Keratinocyte (primary cell): ENCODE results near the gene INPP5K. TPM values are rescaled to one million over a fixed set of nuclear protein-coding genes. Genes with fewer than 3 reads are reported as not detected.

ENCODE experiments used
- DNase-seq: peaks from one replicate; pipeline ENCODE4 v3.0.0-alpha.2; 2011; ENCODE audit warnings: low read depth, missing footprints, low spot score
- FAIRE-seq: peaks from 2 replicates; lab custom pipeline; 2011; peaks lifted over from hg19 to GRCh38; lab: Jason Lieb, UNC
- H2AFZ ChIP-seq: 2 replicates; pipeline ENCODE4 v1.6.0; 2012; ENCODE audit warnings: low read length, control low read depth, inconsistent platforms; ENCODE audit not compliant: control insufficient read depth
- H3K27ac ChIP-seq: 2 replicates; pipeline ENCODE4 v1.5.1; 2011; ENCODE audit warnings: low read length; ENCODE audit not compliant: control insufficient read depth, insufficient read depth
- H3K27me3 ChIP-seq: 3 replicates; pipeline ENCODE4 v1.6.0; 2011; ENCODE audit warnings: low read length; ENCODE audit not compliant: control insufficient read depth, insufficient read depth; ENCODE audit errors: extremely low read depth
- H3K36me3 ChIP-seq, 2 experiments: 2 replicates in 1 of 2; 3 replicates in 1 of 2; pipeline ENCODE4 v1.5.1; 2011; ENCODE audit warnings: low read length in 2 of 2, mild to moderate bottlenecking in 1 of 2; ENCODE audit not compliant: control insufficient read depth in 2 of 2, insufficient read depth in 2 of 2; ENCODE audit errors: extremely low read depth in 1 of 2
- H3K4me1 ChIP-seq: 3 replicates; pipeline ENCODE4 v1.5.1; 2011; ENCODE audit warnings: low read length; ENCODE audit not compliant: control insufficient read depth, insufficient read depth; ENCODE audit errors: extremely low read depth
- H3K4me2 ChIP-seq: 3 replicates; pipeline ENCODE4 v1.6.0; 2011; ENCODE audit warnings: low read depth, low read length; ENCODE audit not compliant: control insufficient read depth, insufficient read depth; ENCODE audit errors: extremely low read depth
- H3K4me3 ChIP-seq, 3 experiments: fragments of 200-600 bp in 1 of 3; sonication (generic) in 1 of 3; 2 replicates in 2 of 3; 3 replicates in 1 of 3; pipeline ENCODE4 v1.5.1; 2011 to 2016; ENCODE audit warnings: low read length in 3 of 3, mild to moderate bottlenecking in 3 of 3, control low read depth in 2 of 3, inconsistent platforms in 1 of 3, low read depth in 1 of 3, mixed read lengths in 1 of 3, mixed run types in 1 of 3, moderate library complexity in 1 of 3; ENCODE audit not compliant: control insufficient read depth in 2 of 3, insufficient read depth in 2 of 3; ENCODE audit errors: extremely low read depth in 1 of 3
- H3K79me2 ChIP-seq: 2 replicates; pipeline ENCODE4 v1.6.0; 2012; ENCODE audit warnings: low read length; ENCODE audit not compliant: control insufficient read depth, insufficient read depth
- H3K9ac ChIP-seq: 3 replicates; pipeline ENCODE4 v1.6.0; 2011; ENCODE audit warnings: low read length; ENCODE audit not compliant: control insufficient read depth, insufficient read depth; ENCODE audit errors: extremely low read depth
- H3K9me1 ChIP-seq: 3 replicates; pipeline ENCODE4 v1.6.0; 2011; ENCODE audit warnings: low read length; ENCODE audit not compliant: control insufficient read depth, insufficient read depth; ENCODE audit errors: extremely low read depth
- H3K9me3 ChIP-seq: 2 replicates; pipeline ENCODE4 v1.5.1; 2012; ENCODE audit warnings: low read depth, low read length; ENCODE audit not compliant: control insufficient read depth
- H4K20me1 ChIP-seq: 3 replicates; pipeline ENCODE4 v1.6.0; 2011; ENCODE audit warnings: low read length; ENCODE audit not compliant: control insufficient read depth, insufficient read depth; ENCODE audit errors: extremely low read depth
- CTCF ChIP-seq, 3 experiments: IDR thresholded peaks in 1 of 3; conservative IDR thresholded peaks in 1 of 3; optimal IDR thresholded peaks in 1 of 3; 2 replicates in 2 of 3; 3 replicates in 1 of 3; pipeline versions ENCODE3 to v1.5.1; 2011; ENCODE audit warnings: low read length in 3 of 3, mild to moderate bottlenecking in 3 of 3, moderate library complexity in 2 of 3, control low read depth in 1 of 3, inconsistent platforms in 1 of 3; ENCODE audit not compliant: insufficient read depth in 2 of 3; ENCODE audit errors: extremely low read depth in 1 of 3
- EZH2 ChIP-seq: IDR thresholded peaks from one replicate; pipeline ENCODE4 v1.6.1; 2012; ENCODE audit warnings: inconsistent platforms, mild to moderate bottlenecking, low read length, moderate library complexity
- dilution Hi-C: fragments of 300-500 bp; cut with MboI; formaldehyde crosslinking; loops from one replicate; pipeline ENCODE4 v1.7.0; 2020; ENCODE audit warnings: low sequenced_read_pairs; ENCODE audit not compliant: extremely low pct_ligation_motif_present
- polyA plus RNA-seq, 5 experiments: library from polyadenylated mRNA; depleted of rRNA in 3 of 5; stranded (reverse) in 3 of 5; stranded (forward) in 1 of 5; unstranded in 1 of 5; fragments of >200 nt; gene quantifications; 1 replicate in 1 of 5; 2 replicates in 3 of 5; 3 replicates in 1 of 5; pipeline versions ENCODE4 v1.2.1 to v1.2.3, GENCODE V29; 2011 to 2012; ENCODE audit warnings: missing spikeins in 2 of 5, low read depth in 1 of 5, low replicate concordance in 1 of 5

Gene INPP5K
- polyA plus RNA-seq, 1 donor (not counting 4 experiments of a cell fraction or from before 2014, with no cell fraction given), result 23.0 TPM

GRCh38 chr17:1467898-1468492, 48.4 kb downstream of the INPP5K start:
- dilution Hi-C loops, result no loop called here

GRCh38 chr17:1467258-1467657, 49.2 kb downstream of the INPP5K start:
- Histone ChIP-seq H3K9ac (no peak overlapping the region), H3K9me1 (no peaks in the 10 kb centered on the region), H4K20me1 (no peaks in the 10 kb centered on the region), H3K9me3 (no peaks in the 10 kb centered on the region), H3K4me1 (no peaks in the 10 kb centered on the region), H3K27me3 (no peaks in the 10 kb centered on the region), H3K36me3 (peaks cover 38 to 41% of the 10 kb centered on the region in 2 experiments), H3K27ac (no peak overlapping the region), H2AFZ (no peak overlapping the region), H3K4me2 (no peak overlapping the region), H3K4me3 (no peak overlapping the region), H3K79me2 (no peaks in the 10 kb centered on the region)
- FAIRE-seq (no peak), DNase-seq (no peak)
- dilution Hi-C loops, result no loop called here
- no peak for TF ChIP-seq EZH2
- no peak for TF ChIP-seq CTCF (optimal IDR thresholded peaks at IDR 0.05 in 1 of 3, IDR thresholded peaks at IDR 0.05 in 1 of 3, conservative IDR thresholded peaks at IDR 0.05 in 1 of 3; ENCODE audit: extremely low read depth in 1 of 3, insufficient read depth in 2 of 3, low read length in 3 of 3)

More at GRCh38 chr17:1467898-1468492, 48.4 kb downstream of the INPP5K start:
- H3K36me3 ChIP-seq, result peaks cover 40 to 43% of the 10 kb centered on the region in 2 experiments
- no peaks in the 10 kb centered on the region for H3K9me1 ChIP-seq
- no peaks in the 10 kb centered on the region for H3K79me2 ChIP-seq
- no peak overlapping the region for H3K4me2 ChIP-seq
- no peaks in the 10 kb centered on the region for H3K4me1 ChIP-seq
- TF ChIP-seq EZH2, result no peak
- no peak for TF ChIP-seq CTCF (optimal IDR thresholded peaks at IDR 0.05 in 1 of 3, IDR thresholded peaks at IDR 0.05 in 1 of 3, conservative IDR thresholded peaks at IDR 0.05 in 1 of 3; ENCODE audit: extremely low read depth in 1 of 3, insufficient read depth in 2 of 3, low read length in 3 of 3)
- H3K9me3 ChIP-seq, result no peaks in the 10 kb centered on the region
- H3K27me3 ChIP-seq, result no peaks in the 10 kb centered on the region
- no peak overlapping the region for H3K4me3 ChIP-seq
- H4K20me1 ChIP-seq, result no peaks in the 10 kb centered on the region
- FAIRE-seq, result no peak
- H3K27ac ChIP-seq, result no peak overlapping the region
- H2AFZ ChIP-seq, result no peak overlapping the region
- no peak for DNase-seq
- H3K9ac ChIP-seq, result no peak overlapping the region
